Memory B cell (primary cell): ENCODE data around the gene SELE.
"Not testable (repeated sequence)": the region's sequence is repeated elsewhere in the genome, so short reads cannot be mapped to it uniquely, and the experiment has no call there.

Experiments used
- ATAC-seq: fragments of 150-1000 bp; cut with Tn5 transposase; 2 replicates; pipeline ENCODE4 v1.10.0; 2021; ENCODE audit warnings: low read depth, mild to moderate bottlenecking, moderate library complexity
- DNase-seq, 2 donors: peaks; one replicate each; pipeline ENCODE4 v3.0.0; 2022; ENCODE audit warnings: low spot score in 2 of 2
- H3K27ac Mint-ChIP-seq: one replicate; pipeline ENCODE4 v1.8.0; 2022; ENCODE audit warnings: mild to moderate bottlenecking, moderate library complexity, mixed read lengths
- H3K27me3 Mint-ChIP-seq: one replicate; pipeline ENCODE4 v1.8.0; 2022; ENCODE audit warnings: mixed read lengths
- H3K36me3 Mint-ChIP-seq: one replicate; pipeline ENCODE4 v1.8.0; 2022; ENCODE audit warnings: mild to moderate bottlenecking, mixed read lengths
- H3K4me1 Mint-ChIP-seq: one replicate; pipeline ENCODE4 v1.8.0; 2022; ENCODE audit warnings: mixed read lengths
- H3K4me3 Mint-ChIP-seq: one replicate; pipeline ENCODE4 v1.8.0; 2022; ENCODE audit warnings: mild to moderate bottlenecking, moderate library complexity, mixed read lengths
- H3K9me3 Mint-ChIP-seq: one replicate; pipeline ENCODE4 v1.8.0; 2022; ENCODE audit warnings: mixed read lengths

Gene SELE

GRCh38 chr1:169683661-169684060 is 50.2 kb downstream of the SELE start:
- ATAC-seq (no peak), DNase-seq (no peak)
- no peaks in the 10 kb centered on the region for H3K9me3 Mint-ChIP-seq
- H3K4me3 Mint-ChIP-seq: no peak overlapping the region
- H3K27ac Mint-ChIP-seq: no peak overlapping the region
- no peaks in the 10 kb centered on the region for H3K27me3 Mint-ChIP-seq
- no peaks in the 10 kb centered on the region for H3K36me3 Mint-ChIP-seq
- peaks cover 26% of the 10 kb centered on the region for H3K4me1 Mint-ChIP-seq

- H3K9me3 Mint-ChIP-seq, H3K36me3 Mint-ChIP-seq, DNase-seq, H3K27ac Mint-ChIP-seq, H3K27me3 Mint-ChIP-seq, H3K4me3 Mint-ChIP-seq, ATAC-seq: not testable (repeated sequence)
- peaks cover 27% of the 10 kb centered on the region for H3K4me1 Mint-ChIP-seq
Measured at GRCh38 chr1:169683168-169683567, 50.7 kb downstream of the SELE start.

GRCh38 chr1:169682071-169682470 is 51.8 kb downstream of the SELE start:
- no peak overlapping the region for H3K27ac Mint-ChIP-seq
- DNase-seq (no peak), ATAC-seq (peak; percentile 43)
- H3K4me3 Mint-ChIP-seq: peak overlapping the region; percentile 72
- no peaks in the 10 kb centered on the region for H3K9me3 Mint-ChIP-seq
- H3K4me1 Mint-ChIP-seq: peaks cover 27% of the 10 kb centered on the region
- H3K36me3 Mint-ChIP-seq: no peaks in the 10 kb centered on the region
- no peaks in the 10 kb centered on the region for H3K27me3 Mint-ChIP-seq

- ATAC-seq (peak; percentile 25), DNase-seq (no peak)
- Mint-ChIP-seq H3K36me3 (no peaks in the 10 kb centered on the region), H3K9me3 (no peaks in the 10 kb centered on the region), H3K27ac (no peak overlapping the region), H3K27me3 (no peaks in the 10 kb centered on the region), H3K4me1 (peaks cover 34% of the 10 kb centered on the region), H3K4me3 (peak overlapping the region; percentile 53)
Measured at GRCh38 chr1:169681140-169681539, 52.7 kb downstream of the SELE start.

- Mint-ChIP-seq H3K36me3 (no peaks in the 10 kb centered on the region), H3K27ac (no peak overlapping the region), H3K4me1 (peaks cover 40% of the 10 kb centered on the region), H3K9me3 (no peaks in the 10 kb centered on the region), H3K27me3 (no peaks in the 10 kb centered on the region), H3K4me3 (peak overlapping the region; percentile 53)
- ATAC-seq (peak; percentile 80), DNase-seq (peak in 1 of 2 donors; percentile 13)
Measured at GRCh38 chr1:169680377-169681019, 53.4 kb downstream of the SELE start.

DNA sequence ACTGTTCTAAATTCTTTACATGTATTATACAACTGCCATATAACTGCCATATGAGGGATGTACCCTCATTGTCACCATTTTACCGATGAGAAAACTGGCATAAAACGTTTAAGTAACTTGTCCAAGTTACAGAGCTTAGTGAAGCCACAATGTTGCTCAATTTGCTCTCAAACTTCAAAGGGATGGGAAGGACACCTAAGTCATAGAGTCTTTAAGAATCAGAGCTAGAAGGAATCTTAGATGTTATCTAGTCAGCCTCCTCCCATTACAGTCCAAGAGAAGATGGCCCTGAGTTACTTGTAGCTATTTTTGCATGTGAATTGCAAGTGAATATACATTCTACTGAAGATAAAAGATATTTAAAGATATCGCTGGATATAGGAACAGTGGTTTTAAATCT is 54.2 kb downstream of the SELE start:
- no peaks in the 10 kb centered on the region for H3K9me3 Mint-ChIP-seq
- no peaks in the 10 kb centered on the region for H3K36me3 Mint-ChIP-seq
- H3K4me1 Mint-ChIP-seq: peaks cover 41% of the 10 kb centered on the region
- H3K27me3 Mint-ChIP-seq: no peaks in the 10 kb centered on the region
- no peak overlapping the region for H3K4me3 Mint-ChIP-seq
- DNase-seq: no peak
- no peak for ATAC-seq
- H3K27ac Mint-ChIP-seq: no peak overlapping the region

GRCh38 chr1:169676001-169676400 is 57.9 kb downstream of the SELE start:
- Mint-ChIP-seq H3K4me1 (peaks cover 40% of the 10 kb centered on the region), H3K9me3 (peaks cover 2% of the 10 kb centered on the region), H3K27ac (peak overlapping the region; percentile 85), H3K4me3 (no peak overlapping the region), H3K36me3 (peaks cover 7% of the 10 kb centered on the region), H3K27me3 (no peaks in the 10 kb centered on the region)
- DNase-seq: no peak
- no peak for ATAC-seq
